IMR-90 (cell line): ENCODE measurements around the gene GPRC5B. TPM values are rescaled to one million over a fixed set of nuclear protein-coding genes. Genes with fewer than 3 reads are reported as not detected.

Source experiments
- ATAC-seq: fragments of 200-7000 bp; cut with Tn5 transposase; 2 replicates; pipeline ENCODE4 v1.9.1; 2020; ENCODE audit warnings: low read depth, mild to moderate bottlenecking, moderate library complexity
- BruUV-seq: library from RNA; stranded (reverse); fragments of 400-500 nt; replicated peaks from 2 replicates; lab custom pipeline; 2021; lab: Mats Ljungman, UMichigan
- CTCF ChIA-PET: fragments of 300-600 bp; formaldehyde crosslinking; extraction: SDS; loops from one replicate; lab custom pipeline; 2021; ENCODE audit warnings: antibody characterized with exemption; lab: Yijun Ruan, JAX
- POLR2A ChIA-PET: fragments of 300-600 bp; sonication (Branson Sonifier 250); formaldehyde crosslinking; loops from one replicate; lab custom pipeline; 2022; ENCODE audit warnings: antibody characterized with exemption; ENCODE audit not compliant: unreplicated experiment; lab: Charles Lee
- DNase-seq: peaks from one replicate; pipeline ENCODE4 v3.0.0; 2013
- H2AFZ ChIP-seq: replicated peaks from 2 replicates; pipeline ENCODE3; 2013; ENCODE audit warnings: low read length, mild to moderate bottlenecking; ENCODE audit not compliant: poor library complexity
- H2AK5ac ChIP-seq: 2 replicates; pipeline ENCODE4 v1.6.1; 2013; ENCODE audit warnings: low read depth, low read length, inconsistent platforms
- H2AK9ac ChIP-seq: replicated peaks from 2 replicates; pipeline ENCODE3; 2013; ENCODE audit warnings: mild to moderate bottlenecking, low read depth, low read length, moderate library complexity; ENCODE audit not compliant: poor library complexity
- H2BK120ac ChIP-seq: 2 replicates; pipeline ENCODE4 v1.6.1; 2013; ENCODE audit warnings: low read depth, low read length, inconsistent platforms
- H2BK15ac ChIP-seq: 3 replicates; pipeline ENCODE4 v1.6.1; 2013; ENCODE audit warnings: low read depth, low read length, inconsistent platforms
- H2BK20ac ChIP-seq: 2 replicates; pipeline ENCODE4 v1.6.1; 2013; ENCODE audit warnings: low read depth, mild to moderate bottlenecking, inconsistent platforms, low read length, moderate library complexity
- H2BK5ac ChIP-seq: 2 replicates; pipeline ENCODE4 v1.6.1; 2013; ENCODE audit warnings: mild to moderate bottlenecking, low read depth, low read length, inconsistent platforms; ENCODE audit not compliant: poor library complexity, severe bottlenecking
- H3K14ac ChIP-seq: replicated peaks from 2 replicates; pipeline ENCODE4 v1.6.1; 2013; ENCODE audit warnings: low read depth, low read length, inconsistent platforms
- H3K18ac ChIP-seq: 2 replicates; pipeline ENCODE4 v1.6.1; 2013; ENCODE audit warnings: low read depth, low read length, control low read depth
- H3K23ac ChIP-seq: 2 replicates; pipeline ENCODE4 v1.6.1; 2013; ENCODE audit warnings: low read depth, low read length, inconsistent platforms
- H3K27ac ChIP-seq: 2 replicates; pipeline ENCODE4 v1.5.1; 2013; ENCODE audit warnings: mild to moderate bottlenecking, control low read depth, low read length; ENCODE audit not compliant: insufficient read depth
- H3K27me3 ChIP-seq: 2 replicates; pipeline ENCODE4 v1.6.1; 2013; ENCODE audit warnings: low read length; ENCODE audit not compliant: control insufficient read depth, insufficient read depth
- H3K36me3 ChIP-seq: 2 replicates; pipeline ENCODE4 v1.6.1; 2013; ENCODE audit warnings: low read length, mixed read lengths; ENCODE audit not compliant: control insufficient read depth, insufficient read depth
- H3K4ac ChIP-seq: 2 replicates; pipeline ENCODE4 v1.6.1; 2013; ENCODE audit warnings: low read depth, low read length, inconsistent platforms
- H3K4me1 ChIP-seq: 2 replicates; pipeline ENCODE4 v1.6.1; 2013; ENCODE audit warnings: low read length, mixed read lengths; ENCODE audit not compliant: control insufficient read depth, insufficient read depth
- H3K4me2 ChIP-seq: 2 replicates; pipeline ENCODE4 v1.6.1; 2013; ENCODE audit warnings: low read depth, mild to moderate bottlenecking, control low read depth, low read length, moderate library complexity
- H3K4me3 ChIP-seq: 2 replicates; pipeline ENCODE4 v1.5.1; 2013; ENCODE audit warnings: low read depth, mild to moderate bottlenecking, control low read depth, low read length, moderate library complexity; ENCODE audit not compliant: insufficient read depth
- H3K56ac ChIP-seq: 2 replicates; pipeline ENCODE4 v1.6.1; 2013; ENCODE audit warnings: low read length, inconsistent platforms; ENCODE audit not compliant: insufficient read depth; ENCODE audit errors: extremely low read depth
- H3K79me1 ChIP-seq, 2 experiments: 2 replicates each; pipeline ENCODE4 v1.6.1; 2013; ENCODE audit warnings: low read length in 2 of 2, inconsistent platforms in 1 of 2, low read depth in 1 of 2
- H3K9ac ChIP-seq: 2 replicates; pipeline ENCODE4 v1.6.1; 2013; ENCODE audit warnings: low read depth, low read length, control low read depth
- H3K9me1 ChIP-seq: 2 replicates; pipeline ENCODE4 v1.6.1; 2013; ENCODE audit warnings: low read length, inconsistent platforms; ENCODE audit not compliant: insufficient read depth
- H3K9me3 ChIP-seq: 2 replicates; pipeline ENCODE4 v1.6.1; 2013; ENCODE audit warnings: low read length; ENCODE audit not compliant: control insufficient read depth, insufficient read depth
- H4K20me1 ChIP-seq: 2 replicates; pipeline ENCODE4 v1.6.1; 2013; ENCODE audit warnings: low read length, inconsistent platforms; ENCODE audit not compliant: insufficient read depth
- H4K5ac ChIP-seq: 2 replicates; pipeline ENCODE4 v1.6.1; 2013; ENCODE audit warnings: mild to moderate bottlenecking, low read depth, low read length, control low read depth
- H4K8ac ChIP-seq, 2 experiments: 2 replicates each; pipeline ENCODE4 v1.6.1; 2013; ENCODE audit warnings: low read depth in 2 of 2, low read length in 2 of 2, control low read depth in 1 of 2, inconsistent platforms in 1 of 2
- H4K91ac ChIP-seq: 2 replicates; pipeline ENCODE4 v1.6.1; 2013; ENCODE audit warnings: low read depth, low read length, inconsistent platforms; ENCODE audit not compliant: insufficient read depth
- BHLHE40 ChIP-seq: fragments of 150-350 bp; IDR thresholded peaks from 2 replicates; pipeline ENCODE4 v1.6.1; 2016; ENCODE audit warnings: mild to moderate bottlenecking, low read depth, low read length
- CEBPB ChIP-seq: IDR thresholded peaks from 2 replicates; pipeline ENCODE4 v1.6.1; 2012; ENCODE audit warnings: low read depth, low read length, improper control_type of control experiment
- CHD1 ChIP-seq: IDR thresholded peaks from 2 replicates; pipeline ENCODE4 v1.6.1; 2012; ENCODE audit warnings: low read depth, low read length, improper control_type of control experiment
- CTCF ChIP-seq: conservative IDR thresholded peaks from 2 replicates; pipeline ENCODE4 v1.5.1; 2012; ENCODE audit warnings: mild to moderate bottlenecking, low read depth, low read length, improper control_type of control experiment
- FOS ChIP-seq: fragments of 150-350 bp; IDR thresholded peaks from 2 replicates; pipeline ENCODE4 v1.6.1; 2016; ENCODE audit warnings: low read depth, low read length
- MAZ ChIP-seq: IDR thresholded peaks from 2 replicates; pipeline ENCODE4 v1.6.1; 2012; ENCODE audit warnings: low read depth, mild to moderate bottlenecking, low read length, improper control_type of control experiment, moderate library complexity, borderline replicate concordance
- MXI1 ChIP-seq: IDR thresholded peaks from 2 replicates; pipeline ENCODE4 v1.6.1; 2012; ENCODE audit warnings: low read depth, mild to moderate bottlenecking, low read length, moderate library complexity, borderline replicate concordance
- NFE2L2 ChIP-seq: fragments of 150-350 bp; IDR thresholded peaks from 2 replicates; pipeline ENCODE4 v1.6.1; 2016; ENCODE audit warnings: low read depth, mild to moderate bottlenecking, low read length
- POLR2A ChIP-seq: IDR thresholded peaks from 2 replicates; pipeline ENCODE4 v1.6.1; 2012; ENCODE audit warnings: mild to moderate bottlenecking, low read depth, low read length
- RAD21 ChIP-seq: IDR thresholded peaks from 2 replicates; pipeline ENCODE4 v1.6.1; 2012; ENCODE audit warnings: low read length, improper control_type of control experiment
- RCOR1 ChIP-seq: IDR thresholded peaks from 2 replicates; pipeline ENCODE4 v1.6.1; 2012; ENCODE audit warnings: mild to moderate bottlenecking, low read length, improper control_type of control experiment; ENCODE audit not compliant: insufficient replicate concordance
- RFX5 ChIP-seq: IDR thresholded peaks from 2 replicates; pipeline ENCODE4 v1.8.0; 2012; ENCODE audit warnings: low read depth, mild to moderate bottlenecking, low read length, moderate library complexity
- SMC3 ChIP-seq: fragments of 150-350 bp; IDR thresholded peaks from 2 replicates; pipeline ENCODE4 v1.6.1; 2016; ENCODE audit warnings: low read depth, mild to moderate bottlenecking, antibody characterized with exemption, low read length, moderate library complexity
- USF2 ChIP-seq: fragments of 150-350 bp; IDR thresholded peaks from 2 replicates; pipeline ENCODE4 v1.6.1; 2017; ENCODE audit warnings: mild to moderate bottlenecking, antibody characterized with exemption, low read length, low read depth
- WGBS, 2 experiments: methylation state at CpG; one replicate each; pipeline versions ENCODE4 v1.1.5 to v1.1.7; 2013; ENCODE audit warnings: missing lambda C conversion rate in 2 of 2; ENCODE audit not compliant: insufficient read length in 1 of 2; ENCODE audit errors: extremely low coverage in 2 of 2; 5-methylcytosine and 5-hydroxymethylcytosine counted together
- dilution Hi-C: fragments of 300-500 bp; cut with HindIII; formaldehyde crosslinking; loops from one replicate; pipeline ENCODE4 v1.14.3; 2018; ENCODE audit warnings: low sequenced_read_pairs; ENCODE audit not compliant: unreplicated experiment
- in situ Hi-C: fragments of 300-500 bp; cut with MboI; formaldehyde crosslinking; loops from 3 replicates; pipeline ENCODE4 v1.14.3; 2019; ENCODE audit warnings: low sequenced_read_pairs, inconsistent platforms, mixed read lengths
- intact Hi-C: fragments of 100-400 bp; cut with micrococcal nuclease; formaldehyde crosslinking; loops from 2 replicates; pipeline ENCODE4 v1.10.0; 2022
- polyA plus RNA-seq, 3 experiments: library from polyadenylated mRNA; depleted of rRNA; stranded (reverse); fragments of >200 nt; gene quantifications; 2 replicates each; pipeline ENCODE4 v1.2.3, GENCODE V29; 2012; ENCODE audit warnings: low replicate concordance in 1 of 3
- total RNA-seq: library from RNA; depleted of rRNA; stranded (reverse); fragments of >200 nt; gene quantifications from 2 replicates; pipeline ENCODE4 v1.2.3, GENCODE V29; 2012

GPRC5B gene
- total and polyA plus RNA-seq, 2 of the 4 experiments (the other 2 are of a cell fraction) = 2.5 to 8.5 TPM

- Histone ChIP-seq H3K36me3 (no peaks in the 10 kb centered on the region), H3K4ac (no peak overlapping the region), H3K27me3 (no peaks in the 10 kb centered on the region), H4K8ac (no peak overlapping the region), H3K18ac (no peak overlapping the region), H2BK20ac (no peak overlapping the region), H3K79me1 (no peaks in the 10 kb centered on the region), H2BK5ac (no peak overlapping the region), H3K23ac (no peak overlapping the region), H3K4me3 (no peak overlapping the region), H3K9me1 (no peaks in the 10 kb centered on the region), H4K5ac (no peak overlapping the region; the same call in 1 of the 2 replicates), H3K9ac (no peak overlapping the region), H2BK15ac (no peak overlapping the region), H3K56ac (no peak overlapping the region), H2AFZ (no peak overlapping the region), H3K27ac (no peak overlapping the region), H3K4me2 (no peak overlapping the region), H3K4me1 (peaks cover 3% of the 10 kb centered on the region), H2AK5ac (no peak overlapping the region), H4K20me1 (no peaks in the 10 kb centered on the region), H2BK120ac (no peak overlapping the region), H3K9me3 (no peaks in the 10 kb centered on the region), H4K91ac (no peak overlapping the region), H2AK9ac (no peak overlapping the region), H3K14ac (no peak overlapping the region)
- no peak for TF ChIP-seq RFX5
- no peak for TF ChIP-seq POLR2A
- no peak for TF ChIP-seq RAD21
- TF ChIP-seq MXI1 = no peak
- no peak for TF ChIP-seq CEBPB
- no peak for TF ChIP-seq SMC3
- TF ChIP-seq CHD1 = no peak
- no peak for TF ChIP-seq MAZ
- no peak for TF ChIP-seq USF2
- no peak for TF ChIP-seq BHLHE40
- no peak for TF ChIP-seq NFE2L2
- TF ChIP-seq RCOR1 = no peak
- no peak for TF ChIP-seq CTCF
- TF ChIP-seq FOS = no peak
- DNase-seq (no peak), ATAC-seq (no peak)
- WGBS, 2 experiments = no CpG with 5 or more reads among the region's 7 CpGs
- dilution Hi-C loops (no loop called here), intact Hi-C loops (loop anchor here (5.0 kb wide), 1 partner anchor 61 kb away; no protein-coding TSS in a partner anchor), in situ Hi-C loops (no loop called here)
- CTCF ChIA-PET = no interaction called here
- no TSS peak for BruUV-seq
- POLR2A ChIA-PET = no interaction called here
Observed at GRCh38 chr16:19817875-19818274, 66.8 kb downstream of the GPRC5B start.
